HG03280 (cell line): ENCODE measurements around the gene MAPK6.
"Not testable (repeated sequence)": the region's sequence is repeated elsewhere in the genome, so short reads cannot be mapped to it uniquely, and the experiment has no call there.

ENCODE experiments used
- ATAC-seq: cut with Tn5 transposase; IDR thresholded peaks from one replicate; pipeline ENCODE4 v1.9.1; 2021; ENCODE audit warnings: mild to moderate bottlenecking, moderate library complexity; ENCODE audit not compliant: unreplicated experiment

The MAPK6 gene

GRCh38 chr15:52078876-52079700 lies 60.1 kb downstream of the MAPK6 start:
- no peak for ATAC-seq

GRCh38 chr15:52080031-52080430 lies 61.0 kb downstream of the MAPK6 start:
- ATAC-seq, result no peak

- ATAC-seq, result no peak
These were observed 61.8 kb downstream of the MAPK6 start for GRCh38 chr15:52080706-52081392.

- ATAC-seq, result peak; percentile 57
These were observed 63.4 kb downstream of the MAPK6 start for GRCh38 chr15:52082197-52083036.

- ATAC-seq, result peak; percentile 7
These were observed 64.0 kb downstream of the MAPK6 start for GRCh38 chr15:52083037-52083359.

- ATAC-seq, result no peak
These were observed 64.6 kb downstream of the MAPK6 start for GRCh38 chr15:52083603-52084002.

- no peak for ATAC-seq
These were observed 66.3 kb downstream of the MAPK6 start for GRCh38 chr15:52085299-52085698.

GRCh38 chr15:52086011-52086786 lies 67.2 kb downstream of the MAPK6 start:
- ATAC-seq, result no peak

GRCh38 chr15:52090193-52090592 lies 71.2 kb downstream of the MAPK6 start:
- no peak for ATAC-seq

GRCh38 chr15:52093167-52093538 lies 74.1 kb downstream of the MAPK6 start:
- ATAC-seq, result no peak

GRCh38 chr15:52093539-52094510 lies 74.8 kb downstream of the MAPK6 start:
- no peak for ATAC-seq

GRCh38 chr15:52094811-52095584 lies 76.0 kb downstream of the MAPK6 start:
- no peak for ATAC-seq

GRCh38 chr15:52095597-52096262 lies 76.7 kb downstream of the MAPK6 start:
- no peak for ATAC-seq

- not testable (repeated sequence) for ATAC-seq
These were observed 77.5 kb downstream of the MAPK6 start for GRCh38 chr15:52096536-52096935.

GRCh38 chr15:52097180-52097579 lies 78.2 kb downstream of the MAPK6 start:
- no peak for ATAC-seq

- no peak for ATAC-seq
These were observed 79.3 kb downstream of the MAPK6 start for GRCh38 chr15:52098323-52098722.

- no peak for ATAC-seq
These were observed 80.7 kb downstream of the MAPK6 start for GRCh38 chr15:52099651-52100272.
